ENCODE measurements around the gene SCN3B.

SCN3B gene

DNA sequence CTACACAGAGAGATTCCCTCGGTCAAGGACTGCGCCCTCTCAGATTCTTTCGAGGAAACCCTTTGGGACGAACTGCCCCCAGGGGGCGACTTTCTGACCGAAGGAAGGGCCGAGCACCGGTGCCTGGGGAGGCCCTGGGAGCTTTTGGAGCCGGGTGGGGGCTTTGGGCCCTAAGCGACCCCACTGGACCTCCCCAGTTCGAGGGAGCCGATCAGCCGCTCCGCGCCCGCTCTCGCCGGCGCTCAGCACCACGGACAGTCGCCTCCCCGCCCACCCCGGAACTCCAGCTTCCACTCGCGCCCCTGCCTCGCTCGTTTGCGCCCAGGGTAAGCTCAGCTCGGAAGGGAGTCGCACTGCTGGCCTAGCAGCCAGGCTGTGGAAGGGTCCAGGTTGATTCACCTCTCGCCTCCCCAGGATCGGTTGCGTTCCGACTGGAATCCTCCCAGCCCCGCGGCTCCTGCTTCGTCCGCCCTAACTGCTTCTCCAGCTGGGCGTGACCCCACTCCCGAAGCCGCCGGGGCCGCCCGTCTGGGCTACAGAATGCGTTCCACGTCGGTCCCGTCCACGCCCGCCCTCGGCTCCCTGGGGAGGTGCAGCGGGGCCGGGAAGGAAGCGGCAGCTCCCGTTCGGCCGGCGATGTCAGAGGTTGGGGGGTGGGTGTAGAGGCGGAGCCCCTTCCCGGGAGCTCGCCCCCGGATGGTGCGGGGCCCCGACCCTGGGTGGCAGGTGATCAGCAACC lies 428 bp downstream of the SCN3B start:
- DNase-seq: peak in 2 of 5 donors; percentile 4 to 7

DNA sequence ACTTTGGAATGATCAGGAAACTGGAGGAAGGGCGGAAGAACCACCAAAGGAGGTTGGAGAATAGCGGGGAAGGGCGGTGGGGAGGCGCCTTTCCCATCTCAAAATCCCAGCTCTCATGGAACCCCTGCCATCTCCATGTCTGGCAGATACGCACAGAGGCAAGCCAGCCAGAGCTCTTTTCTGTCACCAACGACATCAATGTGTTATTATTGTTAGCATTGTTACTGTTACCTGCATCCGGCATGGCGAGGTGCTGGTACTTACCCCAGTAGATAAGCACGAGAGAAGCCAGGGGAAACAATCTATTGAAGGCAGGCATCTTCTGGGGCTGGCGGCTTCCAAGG lies 969 bp downstream of the SCN3B start:
- no peak for DNase-seq

DNA sequence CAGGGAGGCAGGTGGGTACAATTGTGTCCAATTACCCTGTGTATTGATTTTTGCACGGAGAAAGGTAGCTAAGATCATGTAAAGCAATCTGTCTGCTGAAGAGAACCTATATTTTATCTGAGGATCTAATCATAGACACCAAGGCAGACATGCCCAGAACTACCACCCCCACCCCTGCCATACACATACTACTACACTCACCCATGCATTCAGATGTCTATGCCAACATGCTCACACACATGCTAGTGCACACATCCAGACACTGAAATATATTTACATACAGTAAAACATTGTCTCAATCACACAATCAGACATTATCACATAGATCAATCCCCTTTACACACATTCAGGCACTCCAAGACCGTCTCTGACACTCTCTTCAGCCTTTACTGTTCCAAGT lies 1.8 kb downstream of the SCN3B start:
- no peak for DNase-seq

DNA sequence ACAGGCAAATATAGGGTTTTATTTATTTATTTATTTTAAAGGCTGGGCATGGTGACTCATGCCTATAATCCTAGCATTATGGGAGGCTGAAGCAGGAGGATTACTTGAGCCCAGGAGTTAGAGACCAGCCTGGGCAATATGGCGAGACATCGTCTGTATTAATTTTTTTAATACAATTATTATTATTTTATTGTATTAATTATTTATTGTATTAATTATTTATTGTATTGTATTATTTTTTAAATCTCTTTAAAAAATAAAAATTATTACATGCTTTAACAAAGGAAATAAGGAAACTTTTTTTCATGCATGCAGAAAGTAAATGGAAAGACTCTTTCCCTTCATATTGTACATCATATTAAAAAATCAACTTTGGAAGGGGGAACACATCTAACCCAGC lies 3.5 kb downstream of the SCN3B start:
- DNase-seq: no peak

DNA sequence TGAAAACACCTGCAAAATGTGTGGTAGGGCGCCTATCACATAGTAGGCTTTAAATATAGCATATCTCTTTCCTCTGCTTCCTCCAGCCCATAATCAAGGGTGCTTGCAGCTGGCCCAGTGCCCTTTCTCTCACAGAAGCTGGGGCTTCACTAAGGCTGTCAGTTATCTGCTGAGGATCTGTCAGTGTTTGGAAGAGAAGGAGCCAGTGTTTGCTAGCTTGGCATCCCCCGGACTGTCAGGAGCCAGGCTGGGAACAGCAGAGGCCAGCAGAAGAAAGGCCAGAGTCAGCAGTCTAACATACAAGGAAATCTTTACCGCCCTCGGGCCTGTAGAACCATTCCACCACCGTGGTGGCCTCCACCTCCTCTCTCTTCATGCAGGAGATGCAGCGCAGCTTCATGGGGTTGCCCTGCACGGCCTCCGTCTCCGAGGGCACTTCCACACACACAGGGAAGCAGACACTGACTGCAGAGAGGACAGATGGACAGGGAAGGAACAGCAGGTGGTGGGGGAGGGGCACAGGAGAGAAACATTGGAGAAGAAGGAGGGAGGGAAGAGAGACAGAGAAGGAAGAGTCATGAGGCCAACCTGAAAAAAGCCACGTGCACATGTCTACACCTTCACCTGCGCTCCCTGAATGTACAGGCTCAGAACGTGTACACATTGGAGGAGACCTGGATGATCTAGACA lies 9.0 kb downstream of the SCN3B start:
- no peak for DNase-seq

DNA sequence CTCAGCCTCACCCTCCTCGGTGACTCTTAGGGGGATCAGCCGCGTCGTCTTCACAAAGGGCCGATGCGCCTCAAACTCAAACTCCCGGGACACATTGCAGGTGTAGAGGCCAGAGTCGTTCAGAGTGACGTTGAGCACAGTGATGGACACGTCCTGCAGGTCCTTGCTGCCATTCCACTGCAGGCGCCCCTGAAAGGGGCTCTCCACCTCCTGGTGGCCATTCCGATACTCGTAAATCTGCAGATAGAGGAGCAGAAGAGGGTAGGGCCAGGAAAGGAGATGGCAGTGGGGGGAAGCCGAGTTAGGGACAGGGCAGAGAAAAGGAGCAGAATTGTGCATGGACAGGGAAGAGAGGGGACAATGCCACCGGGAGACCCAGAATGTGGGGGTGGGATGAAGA lies 12.0 kb downstream of the SCN3B start:
- DNase-seq: no peak

DNA sequence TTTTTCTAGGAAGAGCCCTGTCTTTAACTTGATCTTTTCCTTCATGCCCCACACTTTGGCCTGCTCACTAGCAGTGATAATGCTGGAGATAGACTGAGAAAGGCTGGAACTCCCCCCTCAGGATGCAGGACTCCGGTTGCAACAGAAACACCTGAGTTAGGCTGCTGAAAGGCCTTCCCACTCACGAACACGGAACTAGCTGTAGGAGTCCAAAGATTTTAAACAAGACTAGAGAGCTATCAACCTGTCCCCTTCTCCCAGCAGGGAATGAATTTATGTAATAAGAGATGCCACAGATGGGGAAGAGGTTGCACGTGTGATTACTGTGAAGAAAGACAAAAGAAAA lies 13.0 kb downstream of the SCN3B start:
- DNase-seq: no peak

DNA sequence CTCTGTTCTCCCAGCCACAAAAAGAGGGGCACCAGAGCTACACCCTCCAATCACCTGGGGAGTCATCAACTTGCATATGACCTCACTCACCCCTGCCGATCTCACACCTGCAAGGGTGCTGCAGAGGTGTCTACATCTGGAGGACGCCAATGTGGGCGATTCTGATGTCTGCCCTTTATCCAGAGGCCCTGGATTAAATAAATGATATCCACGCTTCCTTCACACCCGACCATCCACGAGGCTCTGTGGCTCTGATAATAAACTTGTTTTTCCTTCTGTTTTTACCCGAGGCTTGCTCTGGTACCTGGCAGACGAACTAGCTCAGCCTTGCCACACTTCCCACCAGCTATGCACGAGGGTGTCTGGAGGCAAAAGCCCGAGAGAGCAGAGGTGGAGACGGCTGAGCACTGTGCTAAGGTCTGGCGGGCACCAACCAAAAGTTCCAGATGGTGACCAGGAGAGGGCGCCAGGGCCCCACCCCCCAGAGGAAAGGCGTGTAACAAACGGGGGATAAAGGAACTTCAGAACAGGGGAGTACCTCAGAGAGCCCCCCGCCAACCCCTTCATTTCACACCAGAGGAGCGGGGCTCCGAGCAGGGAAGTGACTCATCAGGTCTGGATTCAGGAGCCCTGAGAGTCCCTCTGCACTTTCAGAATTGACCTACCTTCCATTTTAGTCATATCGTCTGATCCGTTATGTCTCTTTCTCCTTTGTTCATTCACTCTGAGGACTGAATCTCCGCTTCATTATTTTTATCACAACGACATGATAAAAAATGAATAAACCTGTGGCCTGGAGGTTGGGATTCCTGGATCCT lies 13.5 kb downstream of the SCN3B start:
- DNase-seq: peak in 4 of 5 donors; percentile 19 to 36 (median 25)

DNA sequence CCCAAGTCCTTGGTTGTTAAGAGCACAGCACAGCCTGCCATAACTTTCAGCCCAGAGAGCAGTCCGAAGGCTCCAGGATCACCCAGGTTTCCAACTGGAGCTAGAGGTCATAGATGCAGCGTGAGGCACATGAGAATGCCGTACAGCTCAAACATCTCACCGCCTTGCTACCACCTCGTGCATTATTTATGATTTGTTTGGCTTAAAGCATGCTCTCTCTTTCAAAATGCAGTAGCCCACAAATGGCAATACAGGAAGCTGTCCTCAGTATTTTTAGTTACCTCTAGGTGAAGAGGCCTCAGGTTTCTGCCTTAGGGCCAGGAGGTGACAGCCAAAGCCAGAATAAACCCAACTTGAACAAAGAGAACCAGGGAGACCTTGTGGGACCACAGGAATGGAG lies 14.4 kb downstream of the SCN3B start:
- no peak for DNase-seq

DNA sequence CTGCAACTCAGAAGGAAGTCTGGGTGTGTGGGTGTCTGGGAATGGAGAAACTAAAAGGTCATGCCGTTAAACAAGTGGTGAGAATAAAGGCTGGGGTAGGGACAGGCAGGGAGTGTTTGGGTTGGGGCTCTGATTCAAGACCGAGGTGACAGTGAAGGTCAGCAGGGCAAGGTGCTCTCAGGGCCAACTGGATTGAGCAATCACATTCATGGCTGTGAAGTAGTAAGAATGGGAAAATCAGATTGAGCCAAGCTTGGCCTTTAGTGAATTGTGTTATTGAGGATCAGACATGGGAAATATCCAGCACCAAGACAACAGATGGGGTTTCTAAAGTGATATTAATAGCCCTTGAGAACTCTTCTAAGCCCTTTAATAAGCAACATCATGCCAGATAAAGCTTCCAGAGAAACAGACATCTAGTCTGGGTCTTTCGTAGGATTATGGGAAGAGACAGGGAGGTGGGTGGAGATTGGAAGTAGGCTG lies 24.3 kb downstream of the SCN3B start:
- DNase-seq: no peak

DNA sequence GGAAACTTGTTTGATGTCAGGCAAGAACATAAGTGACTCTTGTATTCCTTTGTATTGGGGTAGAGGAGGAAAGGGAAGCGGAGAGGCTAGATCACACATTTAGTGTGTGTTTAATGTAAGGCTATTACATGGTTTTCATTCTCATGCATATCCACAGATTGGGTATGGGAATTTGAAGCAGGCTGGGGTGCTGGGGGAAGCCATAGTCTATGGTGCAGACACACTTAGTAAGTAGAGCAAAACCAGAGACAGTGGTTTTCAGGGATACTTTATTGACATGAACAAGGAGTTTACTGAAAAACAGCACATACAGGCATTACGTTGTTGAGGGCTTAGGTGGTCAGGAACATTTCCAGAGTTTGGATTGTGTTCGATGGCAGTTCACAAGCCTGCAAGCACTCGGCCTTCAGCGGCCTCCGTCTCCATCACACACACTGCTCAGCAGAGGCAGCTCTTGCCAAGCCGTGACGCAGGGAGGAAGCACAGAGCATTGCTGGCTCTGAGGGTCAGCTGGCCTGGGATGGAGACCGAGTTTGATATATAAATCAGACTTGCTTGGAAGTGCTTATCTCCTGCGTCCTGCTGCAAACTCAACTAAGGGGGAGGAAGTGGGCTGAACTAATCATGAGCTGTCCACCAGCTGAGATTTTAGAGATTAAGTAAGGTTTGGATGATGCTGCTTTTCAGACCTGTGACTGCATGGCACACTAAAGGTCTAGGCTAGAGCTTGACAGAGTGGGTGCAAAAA lies 25.3 kb downstream of the SCN3B start:
- no peak for DNase-seq

DNA sequence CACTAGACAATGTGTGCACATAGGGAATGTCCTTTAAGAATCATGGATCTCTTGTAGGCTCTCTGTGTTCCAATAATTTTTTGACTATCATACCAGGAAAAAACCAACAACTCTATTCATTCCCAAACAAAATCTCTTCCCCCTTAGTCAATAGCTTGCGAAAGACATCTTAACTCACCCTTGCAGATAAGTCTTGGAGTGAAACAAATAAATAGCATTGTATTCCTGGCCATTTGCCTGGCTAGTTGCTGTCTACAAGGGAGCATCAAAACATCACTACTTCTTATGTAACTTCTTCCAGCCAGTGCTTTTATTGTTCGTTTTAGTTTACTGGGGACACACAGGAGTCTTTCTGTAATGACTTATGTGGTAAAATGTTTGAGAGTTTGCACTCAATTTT lies 29.4 kb downstream of the SCN3B start:
- no peak for DNase-seq

DNA sequence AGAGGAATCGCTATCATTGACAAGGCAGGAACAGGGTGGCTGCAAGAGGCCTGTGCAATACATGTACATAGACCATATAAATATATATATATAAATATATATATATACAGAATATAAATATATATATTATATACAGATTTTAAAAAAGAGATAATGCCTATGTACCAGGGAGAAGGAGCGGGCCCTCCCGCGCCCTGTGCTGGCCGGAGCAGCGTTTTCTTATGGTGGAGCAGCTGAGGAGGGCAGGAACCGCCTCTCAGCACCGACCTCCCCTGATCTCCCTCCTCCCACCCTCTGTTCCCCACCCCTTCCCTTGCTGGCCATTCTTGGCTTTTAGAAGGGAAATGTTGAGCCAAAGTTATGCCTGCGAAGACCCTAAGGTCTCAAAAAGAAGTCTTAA lies 31.8 kb downstream of the SCN3B start:
- no peak for DNase-seq

DNA sequence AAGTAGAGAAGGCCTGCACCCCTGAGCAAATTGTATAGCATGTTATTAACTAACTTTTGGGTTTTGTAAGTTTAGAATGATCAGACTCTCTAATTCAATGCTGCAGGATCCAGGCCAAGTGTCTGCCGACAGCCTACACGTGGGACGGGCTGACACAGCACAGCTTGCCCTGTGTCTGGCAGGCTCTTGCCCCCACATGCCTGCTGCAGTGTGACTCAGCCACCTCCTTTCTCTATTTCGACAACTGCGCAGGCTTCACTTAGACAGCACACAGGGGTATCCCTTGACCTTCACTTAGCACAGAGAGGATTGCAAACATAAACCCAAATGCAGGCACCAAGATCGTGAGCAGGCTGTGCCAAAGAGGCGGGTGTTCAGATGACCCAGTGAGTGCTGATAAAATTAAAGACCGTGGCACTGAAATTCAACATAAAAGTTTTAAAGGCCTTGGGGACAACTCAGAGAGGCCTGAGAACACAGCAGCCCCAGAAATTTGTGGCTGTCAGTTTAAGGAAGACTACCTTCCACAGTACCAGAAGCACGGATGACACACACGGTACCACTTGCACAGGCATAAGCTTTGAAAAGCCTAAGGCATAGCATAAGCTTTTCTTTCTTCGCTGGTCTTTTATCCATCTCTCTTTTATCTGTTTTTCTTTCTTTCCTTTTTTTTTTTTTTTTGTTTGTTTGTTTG lies 37.8 kb downstream of the SCN3B start:
- no peak for DNase-seq

DNA sequence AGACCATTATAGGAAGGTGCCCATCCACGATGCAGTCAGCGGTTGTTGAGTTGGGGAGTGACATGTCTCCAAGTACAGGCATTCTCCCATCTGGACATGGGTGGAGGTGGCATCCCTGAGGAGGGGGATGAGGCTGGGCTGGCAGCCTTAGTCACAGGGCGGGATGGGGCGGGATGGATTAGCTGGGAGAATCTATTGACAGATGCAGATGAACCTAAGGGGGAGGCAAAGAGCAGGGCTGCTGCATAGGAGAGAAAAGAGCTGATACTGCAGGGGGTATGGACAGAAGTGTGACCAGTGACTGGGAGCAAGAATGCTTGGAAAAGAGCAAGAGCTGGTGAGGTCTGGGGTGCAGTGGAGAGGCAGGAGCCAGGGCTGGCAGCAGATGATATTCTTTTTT lies 42.7 kb downstream of the SCN3B start:
- no peak for DNase-seq

DNA sequence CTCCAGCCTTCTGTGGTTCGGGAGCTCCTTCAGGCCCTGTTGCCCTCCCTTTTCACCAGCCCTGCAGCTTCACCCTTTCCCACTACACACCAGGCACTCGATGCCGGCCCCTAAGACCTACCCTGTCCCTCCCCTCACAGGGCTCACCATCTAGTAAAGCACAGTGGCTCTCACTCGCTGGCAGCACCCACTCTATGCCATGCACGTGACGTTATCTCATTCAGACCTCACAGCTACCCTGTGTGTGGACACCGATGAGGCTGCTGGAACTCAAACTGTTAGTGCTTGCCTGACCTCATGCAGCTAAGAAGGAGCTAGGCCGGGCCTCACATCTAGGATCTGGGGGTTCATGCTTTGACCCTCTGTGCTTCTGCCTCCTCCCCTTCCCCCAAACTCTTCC lies 45.5 kb downstream of the SCN3B start:
- DNase-seq: no peak

DNA sequence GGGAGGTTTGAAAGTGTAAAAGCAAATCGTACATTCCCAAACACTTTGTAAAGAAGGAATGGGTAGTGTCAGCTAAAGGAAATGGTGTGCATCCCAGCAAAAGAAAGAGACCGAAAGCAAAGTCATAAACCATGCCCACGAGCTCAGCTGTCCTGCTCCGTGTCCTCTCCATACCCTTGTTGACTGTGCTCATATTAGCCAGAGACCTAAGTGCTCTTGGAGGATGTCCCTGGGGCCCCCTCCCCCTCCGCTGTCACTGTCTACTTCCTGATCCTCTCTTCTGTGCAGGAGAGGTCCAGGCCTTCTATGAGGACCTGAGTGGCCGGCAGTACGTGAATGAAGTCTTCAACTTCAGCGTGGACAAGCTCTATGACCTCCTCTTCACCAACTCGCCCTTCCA lies 46.1 kb downstream of the SCN3B start:
- DNase-seq: no peak

DNA sequence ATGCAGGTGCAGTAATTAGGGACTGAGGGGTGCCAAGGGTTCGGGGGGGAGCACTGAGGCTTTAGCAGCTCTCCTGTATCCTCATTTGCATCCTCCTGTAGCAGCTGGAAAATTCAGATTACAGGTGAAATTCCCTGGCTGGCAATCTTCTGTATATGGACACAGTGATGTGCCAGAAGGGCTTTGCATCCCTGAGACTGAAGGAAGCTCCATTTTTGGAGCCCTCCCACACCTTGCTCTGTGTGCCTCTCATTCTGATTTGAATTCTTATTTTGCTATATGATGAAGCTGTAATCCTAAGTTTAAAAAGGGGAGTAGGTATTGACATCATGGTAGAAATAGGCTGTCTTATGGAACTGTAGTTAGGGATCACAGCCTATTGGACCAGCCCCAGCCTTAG lies 46.6 kb downstream of the SCN3B start:
- no peak for DNase-seq

DNA sequence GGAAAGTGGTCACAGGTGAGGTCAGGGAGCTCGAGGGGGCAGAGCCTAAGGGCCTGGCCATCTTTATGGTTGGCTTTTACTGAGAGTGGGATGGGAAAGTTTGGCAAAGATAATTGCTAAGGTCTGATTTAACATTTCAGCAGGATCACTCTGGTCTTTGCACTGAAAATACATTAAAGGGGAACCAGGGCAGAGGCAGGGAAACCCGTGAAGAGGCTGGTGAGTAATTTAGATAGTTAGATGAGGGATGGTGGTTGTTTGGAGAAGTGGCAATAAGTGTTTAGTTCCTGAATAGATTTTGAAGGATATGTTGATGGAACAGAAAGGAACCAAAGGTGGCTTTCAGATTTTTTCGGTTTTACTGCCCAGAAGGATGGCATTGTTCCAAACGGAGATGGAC lies 50.8 kb downstream of the SCN3B start:
- DNase-seq: no peak

DNA sequence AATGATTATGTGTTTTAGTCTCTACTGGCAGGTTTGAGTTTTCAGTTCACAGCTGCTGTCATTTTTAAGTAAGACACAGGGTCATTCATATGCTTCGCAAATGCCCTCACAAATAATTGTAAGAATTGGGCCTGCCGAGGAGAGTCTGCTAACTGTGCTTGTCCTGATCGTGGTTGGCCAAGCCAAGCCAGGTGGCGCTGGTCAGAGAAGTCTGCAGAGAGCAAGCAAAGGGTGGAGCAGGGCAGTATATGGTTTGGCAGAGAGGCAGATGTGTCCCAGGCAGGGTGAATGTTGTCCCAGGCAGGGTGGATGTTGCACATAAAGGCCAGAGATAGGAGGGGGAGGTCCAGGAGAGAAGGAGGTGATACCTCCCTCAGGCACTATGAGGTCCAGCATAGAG lies 52.7 kb downstream of the SCN3B start:
- DNase-seq: no peak

DNA sequence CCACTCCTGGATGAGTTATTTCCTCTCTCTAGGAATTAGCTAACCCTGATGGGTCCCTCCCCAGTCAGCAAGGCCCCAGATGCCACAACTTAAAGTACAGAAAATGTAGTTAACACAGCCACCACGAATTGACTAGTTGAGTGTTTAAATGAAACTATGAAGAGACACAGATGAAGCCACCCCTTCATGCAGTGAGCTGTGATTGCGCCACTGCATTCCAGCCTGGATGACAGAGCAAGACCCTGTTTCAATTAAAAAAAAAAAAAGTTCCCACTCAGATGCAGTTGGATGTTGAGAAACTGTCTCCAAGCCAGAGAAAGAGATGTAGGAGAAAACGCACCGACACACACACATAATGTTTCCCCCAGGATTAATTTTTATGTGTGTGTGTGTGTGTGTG lies 53.3 kb downstream of the SCN3B start:
- DNase-seq: no peak

DNA sequence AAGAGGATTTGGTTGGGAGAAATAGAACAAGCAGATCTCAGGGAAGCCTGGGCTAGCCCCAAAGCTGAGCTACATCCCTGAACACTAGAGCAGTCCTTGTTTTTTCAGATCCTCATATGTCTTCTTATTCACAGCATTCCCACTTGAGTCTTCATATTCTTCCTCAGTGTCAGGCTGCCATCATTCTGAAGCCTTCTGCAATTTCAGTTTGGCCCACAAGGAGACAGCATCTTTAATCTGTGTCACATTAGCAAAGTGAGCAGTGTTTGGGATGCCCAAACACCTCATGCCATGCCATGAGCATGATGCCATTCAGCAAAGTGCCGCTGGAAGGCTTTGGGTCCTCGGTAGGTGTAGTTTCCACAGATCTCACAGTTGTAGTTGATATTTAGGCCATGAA lies 56.6 kb downstream of the SCN3B start:
- no peak for DNase-seq

DNA sequence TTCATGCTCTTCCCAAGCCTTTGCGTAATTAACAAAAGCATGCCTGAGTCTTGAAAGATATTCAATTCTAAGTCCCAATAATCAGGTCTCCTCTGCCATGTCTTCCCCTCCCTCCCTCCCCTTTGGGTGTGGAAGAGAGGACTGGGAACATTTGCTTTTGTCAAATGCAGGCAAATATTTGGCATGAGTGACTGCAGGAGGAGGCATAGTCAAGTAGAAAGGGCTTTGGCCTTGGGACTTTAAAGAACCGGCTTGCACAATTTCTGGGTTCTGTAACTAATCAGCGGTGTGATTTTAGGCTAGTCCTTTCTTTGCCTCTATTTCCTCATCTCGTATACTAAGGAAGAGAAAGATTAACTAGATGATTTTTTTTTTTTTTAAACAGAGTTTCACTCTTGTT lies 59.5 kb downstream of the SCN3B start:
- DNase-seq: no peak

Data from T-helper 1 cell (primary cell).